Activated B cell treated with CpG ODN at 0.5 μM for 24 hours (primary cell): ENCODE data around the gene LRP1-AS. TPM values are rescaled to one million over a fixed set of nuclear protein-coding genes. Genes with fewer than 3 reads are reported as not detected.

ENCODE experiments used
- ATAC-seq: fragments of 200-7000 bp; cut with Tn5 transposase; one replicate; pipeline ENCODE4 v1.10.0; 2021; ENCODE audit warnings: low read depth, mild to moderate bottlenecking, moderate library complexity
- CTCF ChIA-PET: fragments of 350-600 bp; sonication (Branson Sonifier 250); formaldehyde crosslinking; loops from one replicate; lab custom pipeline; 2021; ENCODE audit warnings: antibody characterized with exemption; lab: Charles Lee
- POLR2A ChIA-PET: fragments of 350-600 bp; sonication (Branson Sonifier 250); formaldehyde crosslinking; loops from one replicate; lab custom pipeline; 2021; ENCODE audit warnings: antibody characterized with exemption; lab: Charles Lee
- DNase-seq: peaks from one replicate; pipeline ENCODE4 v3.0.0; 2022
- H3K27ac Mint-ChIP-seq: one replicate; pipeline ENCODE4 v1.8.0; 2020; ENCODE audit warnings: mixed read lengths
- H3K27me3 Mint-ChIP-seq: one replicate; pipeline ENCODE4 v1.8.0; 2021; ENCODE audit warnings: mixed read lengths
- H3K36me3 Mint-ChIP-seq: one replicate; pipeline ENCODE4 v1.8.0; 2021; ENCODE audit warnings: low read depth, mixed read lengths
- H3K4me1 Mint-ChIP-seq: one replicate; pipeline ENCODE4 v1.8.0; 2021; ENCODE audit warnings: mixed read lengths
- H3K4me3 Mint-ChIP-seq: one replicate; pipeline ENCODE4 v1.8.0; 2020; ENCODE audit warnings: mild to moderate bottlenecking, mixed read lengths
- H3K9me3 Mint-ChIP-seq: one replicate; pipeline ENCODE4 v1.8.0; 2020; ENCODE audit warnings: mixed read lengths
- CTCF ChIP-seq: fragments of 200-600 bp; IDR thresholded peaks from one replicate; pipeline ENCODE4 v1.8.0; 2022; ENCODE audit warnings: antibody characterized with exemption, mild to moderate bottlenecking
- intact Hi-C: fragments of 100-400 bp; cut with micrococcal nuclease; formaldehyde crosslinking; loops from one replicate; pipeline ENCODE4 v1.15.1; 2024
- total RNA-seq: library from RNA; stranded (reverse); gene quantifications from 2 replicates; pipeline ENCODE4 v1.2.3, GENCODE V29; 2022

Gene LRP1-AS
- total RNA-seq, 1 donor from 2014 or later = not detected

DNA sequence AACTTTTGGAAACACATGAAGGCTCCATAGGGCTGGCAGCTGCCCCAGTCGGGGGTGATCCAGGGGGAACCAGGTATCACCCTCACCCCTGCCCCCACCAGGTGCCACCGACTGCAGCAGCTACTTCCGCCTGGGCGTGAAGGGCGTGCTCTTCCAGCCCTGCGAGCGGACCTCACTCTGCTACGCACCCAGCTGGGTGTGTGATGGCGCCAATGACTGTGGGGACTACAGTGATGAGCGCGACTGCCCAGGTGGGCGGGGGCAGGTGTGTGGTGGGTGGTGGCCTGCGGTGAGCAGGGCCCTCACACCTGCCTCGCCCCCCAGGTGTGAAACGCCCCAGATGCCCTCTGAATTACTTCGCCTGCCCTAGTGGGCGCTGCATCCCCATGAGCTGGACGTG, 46.8 kb upstream of the LRP1-AS start:
- ATAC-seq = no peak
- Mint-ChIP-seq H3K4me3 (no peak overlapping the region), H3K9me3 (no peaks in the 10 kb centered on the region), H3K27ac (no peak overlapping the region), H3K27me3 (no peaks in the 10 kb centered on the region), H3K4me1 (no peaks in the 10 kb centered on the region), H3K36me3 (no peaks in the 10 kb centered on the region)
- no peak for TF ChIP-seq CTCF
- ChIA-PET CTCF (no interaction called here), POLR2A (no interaction called here)
- no peak for DNase-seq
- intact Hi-C loops = no loop called here

GRCh38 chr12:57193706-57194245, 46.4 kb upstream of the LRP1-AS start:
- Mint-ChIP-seq H3K27ac (no peak overlapping the region), H3K27me3 (no peaks in the 10 kb centered on the region), H3K4me1 (no peaks in the 10 kb centered on the region), H3K4me3 (no peak overlapping the region), H3K9me3 (no peaks in the 10 kb centered on the region), H3K36me3 (no peaks in the 10 kb centered on the region)
- CTCF ChIA-PET = no interaction called here
- POLR2A ChIA-PET = no interaction called here
- DNase-seq (no peak), ATAC-seq (no peak)
- TF ChIP-seq CTCF = no peak
- intact Hi-C loops = no loop called here

- DNase-seq (no peak), ATAC-seq (no peak)
- no peaks in the 10 kb centered on the region for H3K36me3 Mint-ChIP-seq
- no peaks in the 10 kb centered on the region for H3K4me1 Mint-ChIP-seq
- H3K4me3 Mint-ChIP-seq = no peak overlapping the region
- TF ChIP-seq CTCF = no peak
- no peaks in the 10 kb centered on the region for H3K9me3 Mint-ChIP-seq
- no peaks in the 10 kb centered on the region for H3K27me3 Mint-ChIP-seq
- ChIA-PET POLR2A (no interaction called here), CTCF (no interaction called here)
- intact Hi-C loops = no loop called here
- no peak overlapping the region for H3K27ac Mint-ChIP-seq
Measured at GRCh38 chr12:57192920-57193319, 45.5 kb upstream of the LRP1-AS start.

- CTCF ChIA-PET = no interaction called here
- no peaks in the 10 kb centered on the region for H3K9me3 Mint-ChIP-seq
- DNase-seq (no peak), ATAC-seq (no peak)
- TF ChIP-seq CTCF = no peak
- no peak overlapping the region for H3K27ac Mint-ChIP-seq
- POLR2A ChIA-PET = no interaction called here
- no peaks in the 10 kb centered on the region for H3K36me3 Mint-ChIP-seq
- no peaks in the 10 kb centered on the region for H3K4me1 Mint-ChIP-seq
- intact Hi-C loops = no loop called here
- H3K27me3 Mint-ChIP-seq = no peaks in the 10 kb centered on the region
- H3K4me3 Mint-ChIP-seq = no peak overlapping the region
Measured at GRCh38 chr12:57191410-57191809, 44.0 kb upstream of the LRP1-AS start.

DNA sequence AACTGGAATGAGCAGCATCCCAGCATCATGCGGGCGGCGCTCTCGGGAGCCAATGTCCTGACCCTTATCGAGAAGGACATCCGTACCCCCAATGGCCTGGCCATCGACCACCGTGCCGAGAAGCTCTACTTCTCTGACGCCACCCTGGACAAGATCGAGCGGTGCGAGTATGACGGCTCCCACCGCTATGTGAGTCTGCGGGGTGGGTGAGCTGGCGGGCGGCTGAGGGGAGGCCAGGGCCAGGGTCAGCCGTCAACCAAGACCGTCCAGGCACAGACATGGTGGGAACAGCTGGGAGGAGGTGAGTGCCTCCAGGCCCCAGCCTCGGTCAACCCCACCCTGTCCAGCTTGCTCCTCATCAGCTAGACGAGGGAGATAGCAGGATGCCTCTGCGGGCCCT, 43.4 kb upstream of the LRP1-AS start:
- no peak overlapping the region for H3K27ac Mint-ChIP-seq
- H3K9me3 Mint-ChIP-seq = no peaks in the 10 kb centered on the region
- ATAC-seq (no peak), DNase-seq (no peak)
- POLR2A ChIA-PET = no interaction called here
- no peaks in the 10 kb centered on the region for H3K36me3 Mint-ChIP-seq
- CTCF ChIA-PET = no interaction called here
- no peaks in the 10 kb centered on the region for H3K4me1 Mint-ChIP-seq
- intact Hi-C loops = no loop called here
- TF ChIP-seq CTCF = no peak
- H3K4me3 Mint-ChIP-seq = no peak overlapping the region
- no peaks in the 10 kb centered on the region for H3K27me3 Mint-ChIP-seq
